Ascending aorta (tissue), 2 donors: Measurements from ENCODE around the gene IFT74. TPM values are rescaled to one million over a fixed set of nuclear protein-coding genes. Genes with fewer than 3 reads are reported as not detected.

Experiments used
- DNase-seq, 2 donors: peaks; one replicate each; pipeline ENCODE4 v3.0.0-alpha.2; 2019; ENCODE audit warnings: low spot score in 2 of 2
- H3K27ac ChIP-seq, 2 donors: fragments of 200-600 bp; sonication (generic); one replicate each; pipeline ENCODE4 v1.5.1; 2016 to 2017; ENCODE audit warnings: mild to moderate bottlenecking in 1 of 2
- H3K27me3 ChIP-seq: fragments of 200-600 bp; sonication (generic); one replicate; pipeline ENCODE4 v1.5.1; 2017
- H3K36me3 ChIP-seq, 2 donors: fragments of 200-600 bp; sonication (generic); one replicate each; pipeline ENCODE4 v1.5.1; 2016
- H3K4me1 ChIP-seq, 2 donors: fragments of 200-600 bp; sonication (generic); one replicate each; pipeline ENCODE4 v1.5.1; 2016 to 2017; ENCODE audit warnings: mild to moderate bottlenecking in 1 of 2
- H3K4me3 ChIP-seq, 2 donors: fragments of 200-600 bp; sonication (generic); one replicate each; pipeline ENCODE4 v1.5.1; 2016 to 2017; ENCODE audit warnings: mild to moderate bottlenecking in 1 of 2
- H3K9me3 ChIP-seq, 2 donors: fragments of 200-600 bp; sonication (generic); one replicate each; pipeline ENCODE4 v1.5.1; 2016
- intact Hi-C: fragments of 100-400 bp; cut with DNase I; formaldehyde crosslinking; loops from one replicate; pipeline ENCODE4 v1.15.1; 2023
- total RNA-seq: library from RNA; depleted of rRNA; stranded (reverse); fragments of >200 nt; gene quantifications from one replicate; pipeline ENCODE4 v1.1.0, GENCODE V29; 2016
- TF ChIP-seq, protein P1 (sequence below), 3 experiments: fragments of 200-600 bp in 2 of 3; fragments of 450-650 bp in 1 of 3; sonication (generic) in 2 of 3; IDR thresholded peaks; one replicate each; pipeline ENCODE4 v1.5.1; 2016 to 2019; ENCODE audit warnings: antibody characterized with exemption in 3 of 3, mild to moderate bottlenecking in 1 of 3, moderate library complexity in 1 of 3

The IFT74 gene
- total RNA-seq, 1 donor from 2014 or later: 5.2 TPM

GRCh38 chr9:26974927-26975326, 18.7 kb downstream of the IFT74 start:
- intact Hi-C loops: loop anchor here (5.0 kb wide), 2 partner anchors 38 to 233 kb away; no protein-coding TSS in a partner anchor
- Histone ChIP-seq H3K27me3 (no peaks in the 10 kb centered on the region), H3K36me3 (no peaks in the 10 kb centered on the region), H3K27ac (no peak overlapping the region), H3K9me3 (no peaks in the 10 kb centered on the region), H3K4me1 (no peaks in the 10 kb centered on the region), H3K4me3 (no peak overlapping the region)
- DNase-seq: no peak
- TF ChIP-seq, protein P1, sequence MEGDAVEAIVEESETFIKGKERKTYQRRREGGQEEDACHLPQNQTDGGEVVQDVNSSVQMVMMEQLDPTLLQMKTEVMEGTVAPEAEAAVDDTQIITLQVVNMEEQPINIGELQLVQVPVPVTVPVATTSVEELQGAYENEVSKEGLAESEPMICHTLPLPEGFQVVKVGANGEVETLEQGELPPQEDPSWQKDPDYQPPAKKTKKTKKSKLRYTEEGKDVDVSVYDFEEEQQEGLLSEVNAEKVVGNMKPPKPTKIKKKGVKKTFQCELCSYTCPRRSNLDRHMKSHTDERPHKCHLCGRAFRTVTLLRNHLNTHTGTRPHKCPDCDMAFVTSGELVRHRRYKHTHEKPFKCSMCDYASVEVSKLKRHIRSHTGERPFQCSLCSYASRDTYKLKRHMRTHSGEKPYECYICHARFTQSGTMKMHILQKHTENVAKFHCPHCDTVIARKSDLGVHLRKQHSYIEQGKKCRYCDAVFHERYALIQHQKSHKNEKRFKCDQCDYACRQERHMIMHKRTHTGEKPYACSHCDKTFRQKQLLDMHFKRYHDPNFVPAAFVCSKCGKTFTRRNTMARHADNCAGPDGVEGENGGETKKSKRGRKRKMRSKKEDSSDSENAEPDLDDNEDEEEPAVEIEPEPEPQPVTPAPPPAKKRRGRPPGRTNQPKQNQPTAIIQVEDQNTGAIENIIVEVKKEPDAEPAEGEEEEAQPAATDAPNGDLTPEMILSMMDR (IDR thresholded peaks at IDR 0.05): no peak

DNA sequence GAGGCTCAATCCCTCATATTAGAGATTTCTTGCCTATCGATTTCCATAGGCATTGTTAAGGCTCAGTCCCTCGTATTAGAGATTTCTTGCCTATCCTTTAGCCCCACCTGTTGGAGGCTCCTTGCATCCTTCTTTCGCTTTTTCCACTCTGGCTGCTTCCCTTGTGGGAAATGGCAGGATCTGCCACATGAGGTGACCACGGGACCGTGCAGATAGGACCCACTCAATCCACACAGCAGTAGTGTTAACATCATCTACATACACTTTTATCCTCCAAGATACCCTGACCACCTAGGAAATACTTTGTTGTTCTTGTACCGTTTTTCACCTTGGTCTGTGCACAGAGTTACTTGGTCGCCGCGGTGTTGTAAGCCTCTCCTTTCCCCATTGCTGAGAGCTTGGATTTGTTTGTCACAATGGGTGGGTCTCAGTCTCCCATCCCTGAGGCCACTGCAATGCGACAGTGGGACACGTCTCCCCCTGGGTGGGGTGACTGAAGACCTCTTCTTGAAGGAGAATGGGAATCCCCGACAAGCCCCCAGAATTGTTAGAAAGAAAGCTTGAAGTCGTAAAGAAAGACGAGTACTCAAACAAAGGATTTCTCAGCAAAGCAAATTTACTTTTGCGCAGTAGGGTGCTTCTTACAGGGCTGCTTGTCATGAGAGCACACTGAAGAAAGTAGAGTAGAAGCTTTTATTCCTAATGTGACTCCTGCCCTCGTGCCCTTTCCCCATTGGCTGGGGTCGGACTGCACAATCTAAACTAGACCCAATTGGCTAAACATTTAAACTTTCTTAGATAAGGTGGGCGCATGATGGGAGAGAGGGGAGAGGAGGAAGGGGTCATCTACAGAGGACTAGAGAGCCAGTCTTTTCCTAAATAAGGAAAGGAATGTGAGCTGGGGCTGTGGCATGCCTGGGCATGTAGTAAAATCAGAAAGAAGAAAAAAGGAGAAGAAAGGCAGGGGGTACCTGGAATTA, 19.8 kb downstream of the IFT74 start:
- TF ChIP-seq, protein P1 (IDR thresholded peaks at IDR 0.05): peak in 2 of 3 experiments; percentile 25 to 60
- no peak overlapping the region for H3K4me3 ChIP-seq
- DNase-seq: no peak
- H3K4me1 ChIP-seq: no peaks in the 10 kb centered on the region
- H3K27me3 ChIP-seq: no peaks in the 10 kb centered on the region
- no peaks in the 10 kb centered on the region for H3K9me3 ChIP-seq
- intact Hi-C loops: loop anchor here (5.0 kb wide), 1 partner anchor 234 kb away; no protein-coding TSS in a partner anchor
- H3K36me3 ChIP-seq: no peaks in the 10 kb centered on the region
- no peak overlapping the region for H3K27ac ChIP-seq

DNA sequence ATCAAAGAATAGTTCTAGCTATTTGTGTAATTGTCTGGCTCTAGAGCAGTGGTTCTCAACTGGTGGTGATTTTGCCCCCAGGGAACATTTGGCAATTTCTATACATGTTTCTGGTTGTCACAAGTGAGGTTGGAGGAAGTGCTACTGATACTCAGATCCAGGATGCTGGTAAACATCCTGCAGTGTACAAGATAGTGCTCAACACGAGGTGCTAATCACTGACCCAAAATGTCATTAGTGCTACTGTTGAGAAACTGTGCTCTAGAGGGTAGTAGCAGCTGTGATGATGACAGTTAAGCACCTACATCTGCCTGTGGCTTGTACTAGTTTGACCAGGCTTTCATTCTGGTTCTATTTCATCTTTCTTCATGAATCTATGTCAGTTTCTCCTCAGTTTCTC, 27.1 kb downstream of the IFT74 start:
- Histone ChIP-seq H3K27ac (no peak overlapping the region), H3K9me3 (no peaks in the 10 kb centered on the region), H3K4me3 (no peak overlapping the region), H3K27me3 (no peaks in the 10 kb centered on the region), H3K4me1 (no peaks in the 10 kb centered on the region), H3K36me3 (peaks cover 6 to 20% of the 10 kb centered on the region in 2 donors)
- intact Hi-C loops: no loop called here
- TF ChIP-seq, protein P1 (IDR thresholded peaks at IDR 0.05): no peak
- DNase-seq: no peak

DNA sequence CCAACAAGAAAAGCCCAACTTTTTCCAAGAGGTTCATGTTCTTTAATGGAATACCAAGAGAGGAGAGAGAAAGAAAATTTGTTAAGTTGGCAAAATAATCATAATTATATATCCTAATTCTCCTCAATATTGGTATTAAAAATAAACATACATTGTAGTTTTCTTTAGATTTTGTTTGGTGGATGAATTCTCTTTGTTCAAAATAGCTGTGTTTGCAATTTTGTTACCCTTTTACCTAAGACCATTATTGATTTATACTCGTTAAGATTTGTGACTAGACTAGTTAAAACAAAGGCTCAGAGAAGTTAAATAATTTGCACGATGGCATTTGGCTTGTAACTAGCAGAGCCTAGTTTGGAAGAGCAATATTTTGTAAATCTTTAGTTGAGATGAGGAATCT, 39.6 kb downstream of the IFT74 start:
- Histone ChIP-seq H3K4me3 (no peak overlapping the region), H3K36me3 (peaks cover 0 to 5% of the 10 kb centered on the region in 2 donors), H3K4me1 (no peaks in the 10 kb centered on the region), H3K27me3 (no peaks in the 10 kb centered on the region), H3K9me3 (no peaks in the 10 kb centered on the region), H3K27ac (no peak overlapping the region)
- TF ChIP-seq, protein P1 (IDR thresholded peaks at IDR 0.05): no peak
- intact Hi-C loops: no loop called here
- no peak for DNase-seq

- H3K36me3 ChIP-seq: no peaks in the 10 kb centered on the region
- TF ChIP-seq, protein P1 (IDR thresholded peaks at IDR 0.05): no peak
- H3K4me1 ChIP-seq: no peaks in the 10 kb centered on the region
- H3K9me3 ChIP-seq: no peaks in the 10 kb centered on the region
- no peak for DNase-seq
- H3K4me3 ChIP-seq: no peak overlapping the region
- no peak overlapping the region for H3K27ac ChIP-seq
- H3K27me3 ChIP-seq: no peaks in the 10 kb centered on the region
- intact Hi-C loops: no loop called here
Observed at GRCh38 chr9:27003426-27004077, 47.3 kb downstream of the IFT74 start.
